Renal cortical epithelial cell (primary cell): ENCODE results near the gene FNIP1. TPM values are rescaled to one million over a fixed set of nuclear protein-coding genes. Genes with fewer than 3 reads are reported as not detected.
A peak's percentile ranks its signal among the peaks of the same experiment; 100 is the strongest.
"Not testable (repeated sequence)": the region's sequence is repeated elsewhere in the genome, so short reads cannot be mapped to it uniquely, and the experiment has no call there.

Experiments used
- DNase-seq: peaks from one replicate; pipeline ENCODE4 v3.0.0-alpha.2; 2011; ENCODE audit warnings: low read depth
- total RNA-seq: library from RNA; depleted of rRNA; stranded (reverse); fragments of >200 nt; gene quantifications from 2 replicates; pipeline ENCODE4 v1.2.3, GENCODE V29; 2014

FNIP1 gene
- total RNA-seq, 1 donor from 2014 or later = 49.3 TPM

DNA sequence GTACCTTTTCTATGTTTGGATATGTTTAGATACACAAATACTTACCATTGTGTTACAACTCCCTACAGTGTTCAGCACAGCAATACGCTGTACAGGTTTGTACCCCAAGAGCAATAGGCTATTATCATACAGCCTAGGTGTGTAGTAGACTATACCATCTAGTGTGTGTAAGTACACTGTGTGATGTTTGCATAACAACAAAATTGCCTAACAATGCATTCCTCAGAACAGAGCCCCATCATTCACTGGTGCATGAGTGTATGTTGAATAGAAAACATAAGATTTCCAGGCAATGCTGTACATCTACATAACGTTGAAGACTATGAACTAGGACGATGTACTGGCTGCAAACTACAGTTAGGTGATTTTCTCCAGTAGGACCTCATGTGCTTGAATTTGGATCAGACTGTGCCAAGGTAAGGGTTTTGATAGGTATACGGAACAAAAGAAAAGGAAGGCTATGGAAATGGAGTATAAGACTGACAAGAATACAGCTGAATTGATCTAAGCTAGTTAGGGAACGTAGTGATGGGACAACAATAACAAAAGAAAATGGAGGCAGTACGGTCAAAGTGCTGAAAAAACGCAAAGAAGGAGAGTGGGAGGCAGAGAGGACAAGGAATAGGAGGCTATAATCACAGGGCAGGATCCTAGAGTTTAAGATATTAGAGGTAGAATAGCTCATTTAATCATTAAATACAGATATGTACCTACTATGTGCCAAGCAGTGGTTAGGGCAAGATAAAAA, 46.9 kb downstream of the FNIP1 start:
- peak; percentile 6 for DNase-seq

DNA sequence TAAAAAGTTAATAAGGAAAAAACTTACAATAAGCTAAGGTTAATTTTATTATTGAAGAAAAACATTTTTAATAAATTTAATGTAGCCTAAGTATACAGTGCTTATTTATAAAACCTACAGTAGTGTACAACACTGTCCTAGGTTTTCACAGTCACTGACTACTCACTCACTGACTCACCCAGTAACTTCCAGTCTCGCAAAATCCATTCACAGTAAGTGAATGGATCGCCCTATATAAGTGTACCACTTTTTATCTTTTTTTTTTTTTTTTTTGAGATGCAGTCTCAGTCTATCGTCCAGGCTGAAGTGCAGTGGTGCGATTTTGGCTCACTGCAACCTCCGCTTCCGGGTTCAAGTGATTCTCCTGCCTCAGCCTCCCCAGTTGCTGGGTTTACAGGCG, 47.7 kb downstream of the FNIP1 start:
- DNase-seq = peak; percentile 29

DNA sequence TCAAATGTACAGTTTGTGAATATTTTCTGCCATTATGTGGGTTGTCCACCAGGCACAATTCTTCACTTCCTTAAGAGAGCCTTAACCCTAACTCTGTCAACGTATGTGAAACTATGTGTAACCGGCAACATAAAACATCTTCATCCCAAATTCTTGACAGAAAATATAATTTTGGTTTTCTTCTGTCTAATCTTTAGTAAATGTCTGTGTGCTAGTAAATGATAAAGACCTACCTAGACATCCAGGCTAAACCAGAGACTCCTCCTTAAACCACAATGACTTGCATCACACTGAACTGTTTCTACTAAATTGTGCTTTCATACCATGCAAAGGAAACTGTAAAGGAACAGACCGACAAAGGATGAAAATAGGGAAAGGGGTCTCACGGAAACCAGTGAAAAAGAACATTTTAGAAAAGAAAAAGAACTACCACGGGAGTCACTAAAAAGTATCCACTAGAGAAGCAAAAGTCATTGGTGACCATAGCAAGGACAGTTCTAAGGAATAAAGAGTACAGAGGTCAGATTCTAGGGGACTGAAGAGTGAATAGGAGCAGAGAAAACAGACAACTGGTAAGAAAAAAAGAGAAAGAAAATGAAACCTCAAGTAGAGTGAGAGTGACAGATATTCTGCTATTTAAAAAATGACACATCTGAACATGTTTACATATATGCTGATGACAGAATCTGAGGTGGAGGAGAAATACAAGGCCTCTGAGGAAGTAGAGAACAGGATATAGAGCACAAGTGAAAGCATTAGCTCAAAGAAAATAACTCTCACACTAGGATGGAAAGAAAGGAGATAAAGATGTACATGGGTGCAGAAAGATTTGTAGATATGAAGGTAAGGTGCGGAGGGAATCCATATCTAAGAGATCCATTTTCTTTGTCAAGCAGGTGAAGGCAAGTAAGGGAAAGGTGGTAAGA, 49.4 kb downstream of the FNIP1 start:
- DNase-seq = peak; percentile 44

DNA sequence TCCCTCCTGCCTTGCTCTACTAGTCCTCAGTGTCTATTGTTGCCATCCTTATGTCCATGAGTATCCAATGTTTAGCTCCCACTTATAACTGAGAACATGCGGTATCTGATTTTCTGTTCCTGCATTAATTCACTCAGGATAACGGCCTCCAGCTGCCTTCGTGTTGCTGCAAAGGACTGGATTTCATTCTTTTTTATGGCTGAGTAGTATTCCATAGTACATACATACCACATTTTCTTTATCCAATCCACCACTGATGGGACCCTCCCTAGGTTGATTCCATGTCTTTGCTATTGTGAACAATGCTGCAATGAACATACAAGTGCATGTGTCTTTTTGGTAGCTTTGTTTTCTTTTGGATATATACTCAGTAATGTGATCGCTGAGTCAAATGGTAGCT, 50.4 kb downstream of the FNIP1 start:
- no peak for DNase-seq

DNA sequence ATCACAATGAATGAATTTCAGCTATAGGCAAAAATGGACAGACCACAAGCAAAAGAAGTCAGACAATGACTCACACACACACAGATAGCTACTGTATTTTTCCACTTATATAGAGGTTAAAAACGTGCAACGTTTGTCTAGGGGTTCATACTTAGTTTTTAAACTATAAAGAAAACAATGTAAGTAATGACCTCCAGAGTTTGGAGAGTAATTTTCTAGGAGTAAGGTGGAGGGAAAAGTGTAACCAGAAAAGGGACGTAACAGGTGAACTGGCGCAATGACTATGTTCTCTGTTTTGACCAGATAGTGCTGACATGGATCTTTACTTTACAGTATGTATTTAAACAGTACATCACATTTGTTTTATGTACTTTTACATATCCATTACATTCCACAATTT, 51.1 kb downstream of the FNIP1 start:
- DNase-seq = no peak

DNA sequence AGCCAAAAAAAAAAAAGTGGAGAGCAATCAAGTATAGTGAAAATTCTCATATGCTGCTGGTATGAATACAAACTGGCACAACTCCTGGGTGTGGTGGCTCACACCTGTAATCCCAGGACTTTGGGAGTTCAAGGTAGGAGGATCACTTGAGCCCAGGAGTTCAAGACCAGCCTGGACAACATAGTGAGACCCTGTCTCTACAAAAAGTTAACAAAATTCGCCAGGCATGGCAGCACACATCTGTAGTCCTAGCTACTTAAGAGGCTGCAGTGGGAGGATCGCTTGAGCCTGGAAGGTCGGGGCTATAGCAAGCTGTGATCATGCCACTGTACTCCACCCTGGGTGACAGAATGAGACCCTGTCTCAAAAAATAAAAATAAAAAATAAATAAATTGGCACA, 51.7 kb downstream of the FNIP1 start:
- no peak for DNase-seq

DNA sequence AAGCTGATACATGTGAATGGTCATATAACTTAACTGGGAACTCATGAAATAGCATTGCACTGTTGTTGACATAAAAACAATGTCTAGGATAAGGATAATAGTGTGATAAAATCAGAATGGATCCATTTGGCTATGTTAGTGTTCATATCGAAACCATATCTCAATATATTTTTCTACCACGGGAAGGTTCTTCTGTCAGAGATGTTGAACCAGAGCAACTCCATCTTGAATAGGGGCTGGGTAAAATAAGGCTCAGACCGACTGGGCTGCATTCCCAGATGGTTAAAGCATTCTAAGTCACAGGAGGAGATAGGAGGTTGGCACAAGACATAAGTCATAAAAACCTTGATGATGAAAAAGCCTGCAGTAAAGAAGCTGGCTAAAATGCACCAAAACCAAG, 56.3 kb downstream of the FNIP1 start:
- no peak for DNase-seq

DNA sequence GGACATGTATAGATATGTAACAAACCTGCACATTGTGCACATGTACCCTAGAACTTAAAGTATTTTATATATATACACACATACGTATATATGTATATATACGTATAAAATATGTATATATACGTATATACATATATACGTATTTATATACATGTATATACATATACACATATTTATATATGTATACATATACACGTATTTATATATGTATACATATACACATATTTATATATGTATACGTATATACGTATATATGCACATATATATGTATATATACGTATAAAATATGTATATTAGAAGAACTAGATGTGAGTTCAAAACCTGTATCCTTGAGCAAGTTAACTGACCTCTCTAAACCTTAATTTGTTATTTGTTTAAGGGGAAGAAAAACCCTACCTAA, 61.4 kb downstream of the FNIP1 start:
- no peak for DNase-seq

DNA sequence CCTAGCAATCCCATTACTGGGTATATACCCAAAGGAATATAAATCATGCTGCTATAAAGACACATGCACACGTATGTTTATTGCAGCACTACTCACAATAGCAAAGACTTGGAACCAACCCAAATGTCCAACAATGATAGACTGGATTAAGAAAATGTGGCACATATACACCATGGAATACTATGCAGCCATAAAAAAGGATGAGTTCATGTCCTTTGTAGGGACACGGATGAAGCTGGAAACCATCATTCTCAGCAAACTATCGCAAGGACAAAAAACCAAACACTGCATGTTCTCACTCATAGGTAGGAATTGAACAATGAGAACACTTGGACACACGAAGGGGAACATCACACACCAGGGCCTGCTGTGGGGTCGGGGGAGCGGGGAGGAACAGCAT, 61.9 kb downstream of the FNIP1 start:
- not testable (repeated sequence) for DNase-seq

DNA sequence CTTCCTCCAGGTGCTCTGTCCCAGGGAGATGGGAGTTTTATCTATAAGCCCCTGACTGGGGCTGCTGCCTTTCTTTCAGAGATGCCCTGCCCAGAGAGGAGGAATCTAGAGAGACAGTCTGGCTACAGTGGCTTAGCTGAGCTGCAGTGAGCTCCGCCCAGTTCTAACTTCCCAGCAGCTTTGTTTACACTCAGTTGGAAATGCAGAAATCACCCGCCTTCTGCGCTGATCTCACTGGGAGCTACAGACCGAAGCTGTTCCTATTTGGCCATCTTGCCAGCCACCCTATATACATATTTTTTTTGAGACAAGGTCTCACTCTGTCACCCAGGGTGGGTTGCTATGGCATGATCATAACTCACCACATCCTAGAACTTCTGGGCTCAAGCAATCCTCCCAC, 67.5 kb downstream of the FNIP1 start:
- not testable (repeated sequence) for DNase-seq

DNA sequence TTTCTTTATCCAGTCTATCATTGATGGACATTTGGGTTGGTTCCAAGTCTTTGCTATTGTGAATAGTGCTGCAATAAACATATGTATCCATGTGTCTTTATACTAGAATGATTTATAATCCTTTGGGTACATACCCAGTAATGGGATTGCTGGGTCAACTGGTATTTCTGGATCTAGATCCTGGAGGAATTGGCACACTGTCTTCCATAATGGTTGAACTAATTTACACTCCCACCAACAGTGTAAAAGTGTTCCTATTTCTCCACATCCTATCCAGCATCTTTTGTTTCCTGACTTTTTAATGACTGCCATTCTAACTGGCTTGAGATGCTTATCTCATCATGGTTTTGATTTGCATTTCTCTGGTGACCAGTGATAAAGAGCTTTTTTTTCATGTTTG, 72.7 kb downstream of the FNIP1 start:
- DNase-seq = not testable (repeated sequence)

DNA sequence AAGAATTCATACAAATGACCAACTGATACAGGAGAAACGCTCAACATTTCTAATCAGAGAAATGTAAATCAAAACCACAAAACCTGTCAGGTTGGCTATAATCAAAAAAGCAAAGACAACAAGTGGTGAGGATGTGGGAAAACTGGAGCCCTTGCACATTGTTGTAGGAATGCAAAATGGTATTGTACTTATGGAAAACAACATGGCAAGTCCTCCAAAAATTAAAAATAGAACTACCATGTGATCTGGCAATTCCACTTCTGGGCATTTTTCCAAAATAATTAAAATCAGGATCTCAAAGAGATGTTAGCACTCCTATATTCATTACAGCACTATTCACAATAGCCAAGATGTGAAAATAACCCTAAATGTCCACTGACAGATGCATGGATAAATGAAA, 76.1 kb downstream of the FNIP1 start:
- DNase-seq = no peak

DNA sequence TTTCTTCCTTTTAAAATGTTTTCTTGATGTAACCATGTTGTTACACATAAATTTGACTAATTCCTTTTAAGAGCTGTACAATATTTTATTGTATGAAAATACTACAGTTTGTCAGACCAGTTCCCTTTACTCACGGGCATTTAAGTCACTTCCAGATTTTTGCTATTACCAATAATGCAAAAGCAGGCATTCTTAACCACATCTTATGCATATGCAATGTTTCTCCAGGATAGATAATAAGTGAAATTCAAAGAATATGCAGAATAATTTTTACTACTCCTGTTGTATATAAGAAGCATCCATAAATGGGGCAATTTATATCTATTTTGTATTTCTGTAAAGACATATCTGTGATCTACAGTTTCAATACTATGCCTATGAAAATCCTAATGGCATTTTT, 77.3 kb downstream of the FNIP1 start:
- no peak for DNase-seq

DNA sequence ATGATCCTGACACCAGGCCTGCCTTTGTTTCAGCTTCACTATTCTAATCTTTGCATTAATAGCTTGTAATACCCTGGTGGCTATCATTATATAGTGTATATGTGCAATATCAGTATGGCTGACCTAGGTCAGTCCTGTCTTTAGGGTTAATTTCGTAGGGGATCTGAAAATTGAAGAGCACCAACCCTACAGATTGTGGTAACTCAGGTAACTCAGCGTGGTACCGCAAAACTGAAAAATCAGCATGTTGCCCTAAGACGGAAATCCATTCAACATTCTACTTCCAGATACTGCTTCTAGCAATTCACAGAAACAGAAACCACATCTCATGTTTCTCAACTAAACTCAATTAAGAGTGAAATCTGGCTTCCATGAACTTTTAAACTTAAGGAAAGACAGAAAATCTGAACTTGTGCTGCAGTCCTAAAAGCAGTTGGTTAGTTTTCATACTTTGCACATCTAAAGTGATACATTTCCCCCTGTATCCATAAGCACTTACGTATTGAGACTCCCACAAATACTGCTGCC, 78.3 kb downstream of the FNIP1 start:
- DNase-seq = no peak

DNA sequence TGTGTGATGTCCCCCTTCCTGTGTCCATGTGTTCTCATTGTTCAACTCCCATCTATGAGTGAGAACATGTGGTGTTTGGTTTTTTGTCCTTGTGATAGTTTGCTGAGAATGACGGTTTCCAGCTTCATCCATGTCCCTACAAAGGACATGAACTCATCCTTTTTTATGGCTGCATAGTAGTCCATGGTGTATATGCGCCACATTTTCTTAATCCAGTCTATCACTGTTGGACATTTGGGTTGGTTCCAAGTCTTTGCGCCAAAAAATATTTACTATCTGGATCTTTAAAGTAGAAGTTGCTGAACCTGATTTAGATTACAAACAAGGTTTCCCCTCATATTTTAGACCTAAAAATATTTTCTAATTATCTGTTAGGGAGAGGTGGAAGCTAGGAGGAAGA, 79.7 kb downstream of the FNIP1 start:
- DNase-seq = not testable (repeated sequence)

DNA sequence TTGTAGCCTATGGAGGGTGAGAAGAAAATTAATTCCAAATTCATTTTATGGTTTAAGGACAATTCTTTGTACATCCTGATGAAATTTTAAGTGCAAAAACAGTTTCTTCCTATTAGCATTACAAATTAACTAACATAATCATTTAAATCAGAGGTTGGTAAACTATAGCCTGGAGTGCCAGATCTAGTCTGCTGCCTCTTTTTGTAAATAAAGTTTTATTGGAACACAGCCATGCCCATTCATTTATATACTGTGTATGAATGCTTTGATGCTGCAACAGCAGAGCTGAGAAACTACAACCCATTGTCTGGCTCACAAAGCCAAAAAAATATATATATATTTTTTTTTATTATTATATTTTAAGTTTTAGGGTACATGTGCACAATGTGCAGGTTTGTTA, 80.2 kb downstream of the FNIP1 start:
- no peak for DNase-seq

DNA sequence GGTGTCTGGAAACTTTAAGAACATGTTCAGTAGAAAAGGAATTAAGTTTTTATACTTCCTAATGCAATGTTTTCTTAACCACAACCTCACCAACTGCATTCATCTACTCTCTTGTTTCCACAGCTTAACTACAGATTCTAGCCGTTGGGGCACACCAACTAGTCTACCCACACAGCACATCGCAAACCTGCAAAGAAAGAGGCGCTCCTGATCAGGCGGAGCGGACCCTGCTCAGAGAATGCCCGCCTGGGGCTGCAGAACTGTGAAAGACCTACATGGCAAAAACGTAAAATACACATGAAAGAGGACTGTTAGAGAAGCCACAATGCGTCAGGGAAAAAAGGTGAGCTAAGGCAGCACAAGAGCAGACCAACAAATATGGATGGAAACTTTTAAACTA, 86.4 kb downstream of the FNIP1 start:
- DNase-seq = no peak

DNA sequence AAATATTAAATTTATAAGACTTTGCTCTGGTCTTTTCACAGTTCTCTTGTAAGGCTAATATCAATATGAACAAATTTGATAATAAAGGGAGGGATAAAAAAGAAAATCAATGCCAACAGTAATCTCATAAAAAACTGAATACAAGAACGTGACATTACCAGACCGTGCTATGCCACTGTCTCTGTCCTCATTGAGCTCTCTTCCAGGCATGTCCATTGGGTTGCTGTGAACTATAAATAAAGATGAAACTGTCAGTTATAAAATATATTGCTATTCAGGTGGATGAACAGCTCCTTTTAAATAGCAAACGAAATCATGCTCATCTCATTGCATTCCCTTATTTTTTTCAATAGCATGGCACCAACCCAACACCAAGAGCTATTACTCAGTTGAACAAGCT, 87.8 kb downstream of the FNIP1 start:
- DNase-seq = no peak

DNA sequence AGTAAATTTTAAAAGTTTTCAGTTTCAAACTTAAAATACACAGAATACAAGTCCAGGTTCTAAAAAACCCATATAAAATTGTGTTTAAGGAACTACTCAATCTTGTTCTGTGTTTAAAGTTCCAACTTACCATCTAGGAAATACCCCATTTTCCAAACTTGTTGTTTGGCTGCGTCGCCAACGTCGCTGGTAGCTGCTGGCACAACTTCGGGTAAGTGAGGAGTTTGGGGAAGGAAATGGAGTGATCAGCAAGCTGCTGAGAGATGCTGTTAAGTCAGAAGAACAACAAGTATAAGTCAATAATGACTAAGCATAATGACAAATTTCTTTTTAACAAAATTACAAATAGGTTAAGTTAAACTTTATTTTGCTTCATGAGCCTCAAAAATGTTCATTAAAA, 90.5 kb downstream of the FNIP1 start:
- no peak for DNase-seq

DNA sequence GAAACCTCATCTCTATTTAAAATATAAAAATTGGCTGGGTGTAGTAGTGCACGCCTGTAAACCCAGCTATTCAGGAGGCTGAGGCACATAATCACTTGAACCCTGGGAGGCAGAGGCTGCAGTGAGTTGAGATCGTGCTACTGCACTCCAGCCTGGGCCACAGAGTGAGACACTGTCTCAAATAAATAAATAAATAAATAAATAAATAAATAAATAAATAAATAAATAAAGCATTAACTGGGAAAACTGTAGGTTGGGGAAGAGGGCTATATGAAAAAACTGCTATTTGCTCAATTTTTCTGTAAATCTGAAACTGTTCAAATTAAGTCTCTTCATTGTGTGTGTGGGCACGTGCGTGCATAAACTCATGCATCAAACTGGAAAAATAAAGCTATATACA, 101.9 kb downstream of the FNIP1 start:
- no peak for DNase-seq

DNA sequence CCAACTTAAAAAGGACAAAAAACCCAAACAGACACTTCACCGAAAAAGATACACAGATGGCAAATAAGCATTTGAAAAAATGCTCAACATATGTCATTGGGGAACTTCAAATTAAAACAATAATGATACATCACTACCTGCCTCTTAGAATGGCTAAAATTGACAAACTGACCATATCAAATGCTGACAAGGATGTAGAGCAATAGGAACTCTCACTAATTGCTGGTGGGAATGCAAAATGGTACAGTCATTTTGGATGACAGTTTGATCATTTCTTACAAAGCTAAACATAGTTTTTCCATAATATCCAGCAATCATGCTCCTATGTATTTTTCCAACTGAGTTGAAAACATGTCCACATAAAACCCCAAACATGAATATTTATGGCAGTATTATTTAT, 102.9 kb downstream of the FNIP1 start:
- no peak for DNase-seq

DNA sequence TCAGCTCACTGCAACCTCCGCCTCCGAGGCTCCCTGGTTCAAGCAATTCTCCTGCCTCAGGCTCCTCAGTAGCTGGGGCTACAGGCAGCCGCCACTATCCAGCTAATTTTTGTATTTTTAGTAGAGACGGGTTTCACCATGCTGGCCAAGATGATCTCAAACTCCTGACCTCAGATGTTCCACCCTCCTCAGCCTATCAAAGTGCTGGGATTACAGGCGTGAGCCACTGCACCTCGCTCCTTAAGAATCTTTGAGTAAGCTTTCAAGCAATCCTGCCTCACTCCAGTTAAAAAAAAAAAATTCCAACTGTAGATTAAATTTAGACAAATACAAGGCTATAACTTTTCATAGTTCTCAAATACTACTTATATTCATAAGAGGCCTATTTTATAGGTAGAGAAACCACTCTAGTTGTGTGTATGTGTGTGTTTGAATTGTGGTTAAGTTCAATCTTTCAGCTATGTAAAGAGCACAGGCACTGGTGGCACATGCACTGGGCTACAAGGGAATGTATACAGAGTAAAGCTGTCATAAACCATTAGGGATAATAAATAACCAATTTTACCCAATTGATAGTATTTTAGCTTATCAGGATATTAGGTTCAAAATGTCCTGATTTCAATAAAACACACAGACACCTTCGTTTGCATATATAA, 111.2 kb downstream of the FNIP1 start:
- DNase-seq = no peak
